CD4-positive, alpha-beta T cell treated with Interleukin-12 subunit alpha and Interleukin-12 subunit beta, for 1 hour (primary cell): ENCODE results near the gene LILRB1.
A peak's percentile ranks its signal among the peaks of the same experiment; 100 is the strongest.
"Not testable (repeated sequence)": the region's sequence is repeated elsewhere in the genome, so short reads cannot be mapped to it uniquely, and the experiment has no call there.

Experiments
- DNase-seq: peaks from one replicate; pipeline ENCODE4 v3.0.0-alpha.2; 2020

Gene LILRB1

GRCh38 chr19:54626757-54627156, 3.5 kb upstream of the LILRB1 start:
- no peak for DNase-seq

GRCh38 chr19:54627912-54628311, 2.4 kb upstream of the LILRB1 start:
- not testable (repeated sequence) for DNase-seq

- no peak for DNase-seq
Observed at GRCh38 chr19:54630782-54631181, 498 bp downstream of the LILRB1 start.

GRCh38 chr19:54631489-54632337, 1.4 kb downstream of the LILRB1 start:
- DNase-seq, result not testable (repeated sequence)

- DNase-seq, result not testable (repeated sequence)
Observed at GRCh38 chr19:54632517-54632916, 2.2 kb downstream of the LILRB1 start.

GRCh38 chr19:54633401-54633800, 3.1 kb downstream of the LILRB1 start:
- no peak for DNase-seq

- DNase-seq, result not testable (repeated sequence)
Observed at GRCh38 chr19:54636081-54636480, 5.8 kb downstream of the LILRB1 start.

GRCh38 chr19:54638683-54639082, 8.4 kb downstream of the LILRB1 start:
- DNase-seq, result no peak

GRCh38 chr19:54642953-54643352, 12.7 kb downstream of the LILRB1 start:
- not testable (repeated sequence) for DNase-seq

GRCh38 chr19:54643583-54643982, 13.3 kb downstream of the LILRB1 start:
- not testable (repeated sequence) for DNase-seq

GRCh38 chr19:54644056-54644455, 13.8 kb downstream of the LILRB1 start:
- DNase-seq, result no peak

- DNase-seq, result no peak
Observed at GRCh38 chr19:54646331-54646841, 16.1 kb downstream of the LILRB1 start.

GRCh38 chr19:54648129-54648528, 17.8 kb downstream of the LILRB1 start:
- no peak for DNase-seq

- DNase-seq, result no peak
Observed at GRCh38 chr19:54650108-54650655, 19.9 kb downstream of the LILRB1 start.

- DNase-seq, result peak; percentile 26
Observed at GRCh38 chr19:54653181-54653809, 23.0 kb downstream of the LILRB1 start.

- DNase-seq, result no peak
Observed at GRCh38 chr19:54654447-54655321, 24.4 kb downstream of the LILRB1 start.

- no peak for DNase-seq
Observed at GRCh38 chr19:54659300-54659699, 29.0 kb downstream of the LILRB1 start.

- no peak for DNase-seq
Observed at GRCh38 chr19:54660306-54660705, 30.0 kb downstream of the LILRB1 start.

- no peak for DNase-seq
Observed at GRCh38 chr19:54660964-54661363, 30.7 kb downstream of the LILRB1 start.

GRCh38 chr19:54661846-54662481, 31.7 kb downstream of the LILRB1 start:
- DNase-seq, result no peak

- peak; percentile 13 for DNase-seq
Observed at GRCh38 chr19:54662730-54663129, 32.4 kb downstream of the LILRB1 start, which contains the start of gene LILRB4. TSS of gene LILRB4 (plus strand) at chr19:54662985. CDS start at chr19:54663034, 49 bp downstream.

- no peak for DNase-seq
Observed at GRCh38 chr19:54665530-54665929, 35.2 kb downstream of the LILRB1 start.
